Lower leg skin (tissue), 4 donors: ENCODE data around the gene NPAS2. TPM values are rescaled to one million over a fixed set of nuclear protein-coding genes. Genes with fewer than 3 reads are reported as not detected.

Experiments used
- DNase-seq, 2 donors: peaks; one replicate each; pipeline ENCODE4 v3.0.0-alpha.2; 2019; ENCODE audit warnings: low spot score in 2 of 2
- H3K4me3 ChIP-seq: fragments of 200-600 bp; sonication (generic); 2 replicates; pipeline ENCODE4 v1.5.1; 2017; ENCODE audit warnings: mild to moderate bottlenecking, low read depth; ENCODE audit not compliant: poor library complexity, severe bottlenecking
- CTCF ChIP-seq, 3 donors: fragments of 450-650 bp; IDR thresholded peaks; one replicate each; pipeline ENCODE4 v1.5.1; 2016; ENCODE audit warnings: antibody characterized with exemption in 3 of 3, mild to moderate bottlenecking in 3 of 3, moderate library complexity in 2 of 3
- POLR2A ChIP-seq, 2 donors: fragments of 450-650 bp; IDR thresholded peaks; one replicate each; pipeline ENCODE4 v1.6.1; 2016 to 2017; ENCODE audit warnings: antibody characterized with exemption in 2 of 2, mild to moderate bottlenecking in 1 of 2, moderate library complexity in 1 of 2
- WGBS, 2 donors: methylation state at CpG; one replicate each; pipeline ENCODE4 v1.1.5; 2018; 5-methylcytosine and 5-hydroxymethylcytosine counted together
- intact Hi-C: fragments of 100-400 bp; cut with DNase I; formaldehyde crosslinking; loops from one replicate; pipeline ENCODE4 v1.15.0; 2023; ENCODE audit warnings: low total_unique reads
- total RNA-seq, 4 donors: library from RNA; depleted of rRNA; stranded (reverse); fragments of >200 nt; gene quantifications; one replicate each; pipeline ENCODE4 v1.1.0, GENCODE V29; 2016

NPAS2 gene
- total RNA-seq, 4 donors from 2014 or later = 58.0 to 75.5 (median 62.1) TPM

- DNase-seq = no peak
- WGBS, 2 donors = 93 to 97% methylated on average over 7 of the region's 7 CpGs
- intact Hi-C loops = no loop called here
Measured at GRCh38 chr2:100975521-100975785, 155.5 kb downstream of the NPAS2 start.

GRCh38 chr2:100976061-100976460 lies 156.1 kb downstream of the NPAS2 start:
- intact Hi-C loops = no loop called here
- no peak for DNase-seq
- H3K4me3 ChIP-seq = no peak overlapping the region
- 85 to 95% methylated on average over 6 of the region's 6 CpGs for WGBS, 2 donors
- TF ChIP-seq POLR2A (IDR thresholded peaks at IDR 0.05) (no peak), CTCF (IDR thresholded peaks at IDR 0.05) (no peak)

More at GRCh38 chr2:100975521-100975785, 155.5 kb downstream of the NPAS2 start:
- no peak overlapping the region for H3K4me3 ChIP-seq
- TF ChIP-seq CTCF (IDR thresholded peaks at IDR 0.05) (no peak), POLR2A (IDR thresholded peaks at IDR 0.05) (no peak)

- no peak for DNase-seq
- no peak for TF ChIP-seq CTCF (IDR thresholded peaks at IDR 0.05)
- TF ChIP-seq POLR2A (IDR thresholded peaks at IDR 0.05) = no peak
- H3K4me3 ChIP-seq = no peak overlapping the region
- intact Hi-C loops = no loop called here
- WGBS, 2 donors = 88% methylated on average over 19 of the region's 19 CpGs
Measured at GRCh38 chr2:100976645-100977391, 156.9 kb downstream of the NPAS2 start.

- no peak for DNase-seq
- intact Hi-C loops = no loop called here
- TF ChIP-seq CTCF (IDR thresholded peaks at IDR 0.05) (no peak), POLR2A (IDR thresholded peaks at IDR 0.05) (no peak)
- WGBS, 2 donors = 90 to 94% methylated on average over 12 of the region's 12 CpGs
- H3K4me3 ChIP-seq = no peak overlapping the region
Measured at GRCh38 chr2:100977511-100977910, 157.6 kb downstream of the NPAS2 start.

- DNase-seq = no peak
- intact Hi-C loops = no loop called here
- H3K4me3 ChIP-seq = no peak overlapping the region
- TF ChIP-seq POLR2A (IDR thresholded peaks at IDR 0.05) (no peak), CTCF (IDR thresholded peaks at IDR 0.05) (no peak)
- 75 to 77% methylated on average over 16 of the region's 16 CpGs for WGBS, 2 donors
Measured at GRCh38 chr2:100978582-100979191, 158.7 kb downstream of the NPAS2 start.
